ENCODE measurements around the gene GAPDHS. TPM values are rescaled to one million over a fixed set of nuclear protein-coding genes. Genes with fewer than 3 reads are reported as not detected.

GAPDHS gene
- total and polyA plus RNA-seq, 7 experiments from 2014 or later: not detected

GRCh38 chr19:35559281-35559659, 26.0 kb downstream of the GAPDHS start:
- DNase-seq (no peak), ATAC-seq (no peak)
- no peaks in the 10 kb centered on the region for H3K36me3 ChIP-seq (ENCODE audit: control insufficient read depth in 2 of 3, insufficient read depth in 3 of 3, low read length in 3 of 3)
- intact Hi-C loops (cut with micrococcal nuclease): no loop called here
- Mint-ChIP-seq H3K4me1 (peaks cover 0 to 24% (median 11%) of the 10 kb centered on the region in 7 donors), H3K27me3 (peaks cover 38 to 48% (median 45%) of the 10 kb centered on the region in 5 donors), H3K27ac (no peak overlapping the region), H3K4me3 (peak overlapping the region in 5 of 10 donors; percentile 32 to 84 (median 41)), H3K9me3 (peaks cover 0 to 8% (median 0%) of the 10 kb centered on the region in 11 donors), H3K36me3 (peaks cover 0 to 8% (median 1%) of the 10 kb centered on the region in 5 donors)
- POLR2A ChIA-PET: no interaction called here
- peaks cover 0 to 12% of the 10 kb centered on the region in 2 donors for H3K4me1 ChIP-seq (ENCODE audit: control insufficient read depth in 2 of 2, insufficient read depth in 2 of 2, low read length in 2 of 2)
- no peak overlapping the region for H3K4me3 ChIP-seq (ENCODE audit: low read length)
- CTCF ChIA-PET: no interaction called here
- no peak overlapping the region for H3K27ac ChIP-seq (ENCODE audit: low read depth, low read length)
- H3K9me3 ChIP-seq (ENCODE audit: control insufficient read depth in 2 of 3, low read length in 3 of 3): no peaks in the 10 kb centered on the region
- peaks cover 0 to 10% of the 10 kb centered on the region in 2 donors for H3K27me3 ChIP-seq (ENCODE audit: control insufficient read depth in 2 of 2, insufficient read depth in 2 of 2, low read length in 2 of 2)

- CTCF ChIA-PET: no interaction called here
- Histone ChIP-seq H3K27me3 (ENCODE audit: control insufficient read depth in 2 of 2, insufficient read depth in 2 of 2, low read length in 2 of 2) (peaks cover 0 to 10% of the 10 kb centered on the region in 2 donors), H3K36me3 (ENCODE audit: control insufficient read depth in 2 of 3, insufficient read depth in 3 of 3, low read length in 3 of 3) (no peaks in the 10 kb centered on the region), H3K9me3 (ENCODE audit: control insufficient read depth in 2 of 3, low read length in 3 of 3) (no peaks in the 10 kb centered on the region), H3K4me1 (ENCODE audit: control insufficient read depth in 2 of 2, insufficient read depth in 2 of 2, low read length in 2 of 2) (peaks cover 0 to 12% of the 10 kb centered on the region in 2 donors), H3K27ac (ENCODE audit: low read depth, low read length) (no peak overlapping the region), H3K4me3 (ENCODE audit: low read length) (no peak overlapping the region)
- Mint-ChIP-seq H3K27ac (no peak overlapping the region), H3K4me1 (peaks cover 0 to 24% (median 11%) of the 10 kb centered on the region in 7 donors), H3K4me3 (peak overlapping the region in 2 of 10 donors; percentile 1 to 32), H3K27me3 (peaks cover 38 to 54% (median 45%) of the 10 kb centered on the region in 5 donors), H3K9me3 (peaks cover 0 to 8% (median 0%) of the 10 kb centered on the region in 11 donors), H3K36me3 (peaks cover 0 to 8% (median 1%) of the 10 kb centered on the region in 5 donors)
- POLR2A ChIA-PET: no interaction called here
- ATAC-seq (no peak), DNase-seq (no peak)
- intact Hi-C loops (cut with micrococcal nuclease): no loop called here
Observed at GRCh38 chr19:35559781-35560180, 26.5 kb downstream of the GAPDHS start.

- DNase-seq: no peak
Observed at GRCh38 chr19:35560271-35560670, 27.0 kb downstream of the GAPDHS start.

GRCh38 chr19:35560677-35561076, 27.4 kb downstream of the GAPDHS start:
- peaks cover 0 to 8% (median 1%) of the 10 kb centered on the region in 5 donors for H3K36me3 Mint-ChIP-seq

More at GRCh38 chr19:35560271-35560670, 27.0 kb downstream of the GAPDHS start:
- Histone ChIP-seq H3K4me3 (ENCODE audit: low read length) (no peak overlapping the region), H3K36me3 (ENCODE audit: control insufficient read depth in 2 of 3, insufficient read depth in 3 of 3, low read length in 3 of 3) (no peaks in the 10 kb centered on the region), H3K4me1 (ENCODE audit: control insufficient read depth in 2 of 2, insufficient read depth in 2 of 2, low read length in 2 of 2) (peaks cover 0 to 12% of the 10 kb centered on the region in 2 donors), H3K27ac (ENCODE audit: low read depth, low read length) (no peak overlapping the region), H3K27me3 (ENCODE audit: control insufficient read depth in 2 of 2, insufficient read depth in 2 of 2, low read length in 2 of 2) (peaks cover 0 to 10% of the 10 kb centered on the region in 2 donors), H3K9me3 (ENCODE audit: control insufficient read depth in 2 of 3, low read length in 3 of 3) (no peaks in the 10 kb centered on the region)
- H3K27me3 Mint-ChIP-seq: peaks cover 39 to 56% (median 47%) of the 10 kb centered on the region in 5 donors
- H3K36me3 Mint-ChIP-seq: peaks cover 0 to 8% (median 1%) of the 10 kb centered on the region in 5 donors
- no peak overlapping the region for H3K27ac Mint-ChIP-seq
- intact Hi-C loops (cut with micrococcal nuclease): no loop called here
- ChIA-PET CTCF (no interaction called here), POLR2A (interaction anchor here (1.0 kb wide), 1 partner anchor 12 kb away, joined by 3 read pairs; no protein-coding TSS in a partner anchor)
- H3K4me3 Mint-ChIP-seq: peak overlapping the region in 1 of 10 donors; percentile 1
- peaks cover 0 to 8% (median 0%) of the 10 kb centered on the region in 11 donors for H3K9me3 Mint-ChIP-seq
- peaks cover 0 to 24% (median 11%) of the 10 kb centered on the region in 7 donors for H3K4me1 Mint-ChIP-seq
- no peak for ATAC-seq

GRCh38 chr19:35561436-35561835, 28.2 kb downstream of the GAPDHS start:
- Histone ChIP-seq H3K9me3 (ENCODE audit: control insufficient read depth in 2 of 3, low read length in 3 of 3) (no peaks in the 10 kb centered on the region), H3K36me3 (ENCODE audit: control insufficient read depth in 2 of 3, insufficient read depth in 3 of 3, low read length in 3 of 3) (no peaks in the 10 kb centered on the region), H3K4me3 (ENCODE audit: low read length) (no peak overlapping the region), H3K27ac (ENCODE audit: low read depth, low read length) (no peak overlapping the region), H3K4me1 (ENCODE audit: control insufficient read depth in 2 of 2, insufficient read depth in 2 of 2, low read length in 2 of 2) (peaks cover 0 to 12% of the 10 kb centered on the region in 2 donors), H3K27me3 (ENCODE audit: control insufficient read depth in 2 of 2, insufficient read depth in 2 of 2, low read length in 2 of 2) (peaks cover 0 to 10% of the 10 kb centered on the region in 2 donors)
- Mint-ChIP-seq H3K27me3 (peaks cover 44 to 60% (median 51%) of the 10 kb centered on the region in 5 donors), H3K27ac (peak overlapping the region in 2 of 9 donors; percentile 46 to 52), H3K4me1 (peaks cover 0 to 19% (median 11%) of the 10 kb centered on the region in 7 donors), H3K9me3 (peaks cover 0 to 8% (median 0%) of the 10 kb centered on the region in 11 donors), H3K4me3 (peak overlapping the region in 2 of 10 donors; percentile 11 to 74), H3K36me3 (peaks cover 0 to 8% (median 1%) of the 10 kb centered on the region in 5 donors)
- CTCF ChIA-PET: no interaction called here
- POLR2A ChIA-PET: interaction anchor here (1.0 kb wide), 1 partner anchor 13 kb away, joined by 3 read pairs; no protein-coding TSS in a partner anchor
- DNase-seq (no peak), ATAC-seq (no peak)
- intact Hi-C loops (cut with micrococcal nuclease): no loop called here

More at GRCh38 chr19:35560677-35561076, 27.4 kb downstream of the GAPDHS start:
- peaks cover 0 to 24% (median 11%) of the 10 kb centered on the region in 7 donors for H3K4me1 Mint-ChIP-seq
- POLR2A ChIA-PET: interaction anchor here (1.0 kb wide), 1 partner anchor 12 kb away, joined by 3 read pairs; no protein-coding TSS in a partner anchor
- CTCF ChIA-PET: no interaction called here
- peak overlapping the region in 3 of 10 donors; percentile 19 to 39 (median 22) for H3K4me3 Mint-ChIP-seq
- Histone ChIP-seq H3K4me3 (ENCODE audit: low read length) (no peak overlapping the region), H3K27me3 (ENCODE audit: control insufficient read depth in 2 of 2, insufficient read depth in 2 of 2, low read length in 2 of 2) (peaks cover 0 to 10% of the 10 kb centered on the region in 2 donors), H3K36me3 (ENCODE audit: control insufficient read depth in 2 of 3, insufficient read depth in 3 of 3, low read length in 3 of 3) (no peaks in the 10 kb centered on the region), H3K4me1 (ENCODE audit: control insufficient read depth in 2 of 2, insufficient read depth in 2 of 2, low read length in 2 of 2) (peaks cover 0 to 12% of the 10 kb centered on the region in 2 donors), H3K27ac (ENCODE audit: low read depth, low read length) (no peak overlapping the region), H3K9me3 (ENCODE audit: control insufficient read depth in 2 of 3, low read length in 3 of 3) (no peaks in the 10 kb centered on the region)
- H3K9me3 Mint-ChIP-seq: peaks cover 0 to 8% (median 0%) of the 10 kb centered on the region in 11 donors
- ATAC-seq (no peak), DNase-seq (no peak)
- no peak overlapping the region for H3K27ac Mint-ChIP-seq
- intact Hi-C loops (cut with micrococcal nuclease): no loop called here
- peaks cover 43 to 60% (median 50%) of the 10 kb centered on the region in 5 donors for H3K27me3 Mint-ChIP-seq

GRCh38 chr19:35562336-35562735, 29.1 kb downstream of the GAPDHS start:
- Mint-ChIP-seq H3K4me1 (peaks cover 0 to 15% (median 8%) of the 10 kb centered on the region in 7 donors), H3K27ac (no peak overlapping the region), H3K4me3 (no peak overlapping the region), H3K9me3 (peaks cover 0 to 8% (median 0%) of the 10 kb centered on the region in 11 donors), H3K27me3 (peaks cover 36 to 60% (median 47%) of the 10 kb centered on the region in 5 donors), H3K36me3 (peaks cover 0 to 8% (median 0%) of the 10 kb centered on the region in 5 donors)
- Histone ChIP-seq H3K4me1 (ENCODE audit: control insufficient read depth in 2 of 2, insufficient read depth in 2 of 2, low read length in 2 of 2) (peaks cover 0 to 12% of the 10 kb centered on the region in 2 donors), H3K4me3 (ENCODE audit: low read length) (no peak overlapping the region), H3K36me3 (ENCODE audit: control insufficient read depth in 2 of 3, insufficient read depth in 3 of 3, low read length in 3 of 3) (no peaks in the 10 kb centered on the region), H3K9me3 (ENCODE audit: control insufficient read depth in 2 of 3, low read length in 3 of 3) (no peaks in the 10 kb centered on the region), H3K27ac (ENCODE audit: low read depth, low read length) (no peak overlapping the region), H3K27me3 (ENCODE audit: control insufficient read depth in 2 of 2, insufficient read depth in 2 of 2, low read length in 2 of 2) (peaks cover 0 to 10% of the 10 kb centered on the region in 2 donors)
- ATAC-seq (no peak), DNase-seq (no peak)
- intact Hi-C loops (cut with micrococcal nuclease): no loop called here
- ChIA-PET POLR2A (no interaction called here), CTCF (no interaction called here)

Measured in naive thymus-derived CD4-positive, alpha-beta T cell (primary cell).